ENCODE results near the gene RHOBTB3. TPM values are rescaled to one million over a fixed set of nuclear protein-coding genes. Genes with fewer than 3 reads are reported as not detected.

The RHOBTB3 gene
- total RNA-seq, 1 experiment from 2014 or later: 6.8 TPM

DNA sequence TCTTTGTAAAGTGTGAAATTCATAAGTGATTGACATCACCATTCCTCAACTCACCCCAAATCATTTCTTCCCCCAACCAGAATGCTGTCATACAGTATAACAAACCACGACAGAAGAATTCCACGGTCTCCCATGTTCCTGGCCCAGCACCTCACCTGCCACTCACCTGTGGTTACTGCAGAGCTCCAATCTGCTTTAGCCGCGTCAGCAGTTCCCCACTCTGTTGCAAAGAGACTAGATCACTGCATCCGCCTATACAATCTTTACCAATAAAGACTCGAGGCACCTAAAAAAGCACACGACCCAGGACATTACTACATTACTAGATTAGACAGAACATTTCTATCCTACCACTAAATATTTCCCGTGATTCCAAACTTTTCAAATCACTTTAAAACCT lies 85.2 kb downstream of the RHOBTB3 start:
- Histone ChIP-seq H3K18ac (ENCODE audit: insufficient read length, low read depth, low read length) (no peak overlapping the region), H3K4me1 (ENCODE audit: insufficient read depth, low read length) (no peaks in the 10 kb centered on the region; the same call in 1 of the 2 replicates), H2BK5ac (ENCODE audit: insufficient read length, low read length) (no peak overlapping the region), H3K9me3 (ENCODE audit: control insufficient read depth, low read depth, low read length) (no peaks in the 10 kb centered on the region), H3K79me1 (ENCODE audit: insufficient read depth, low read depth, low read length, poor library complexity, severe bottlenecking) (no peaks in the 10 kb centered on the region), H3K14ac (ENCODE audit: insufficient read depth, low read length) (no peak overlapping the region), H2BK120ac (ENCODE audit: low read depth, low read length, poor library complexity, severe bottlenecking) (no peak overlapping the region), H2BK12ac (ENCODE audit: insufficient read length, low read depth, low read length) (no peak overlapping the region), H4K5ac (ENCODE audit: insufficient read length, low read depth, low read length) (no peak overlapping the region), H3K4ac (ENCODE audit: low read depth, low read length) (no peak overlapping the region), H3K9ac (ENCODE audit: extremely low read depth, insufficient read length, low read length) (no peak overlapping the region), H2AK5ac (ENCODE audit: insufficient read length, low read length) (no peak overlapping the region), H4K20me1 (ENCODE audit: control insufficient read depth, insufficient read depth, insufficient read length) (no peaks in the 10 kb centered on the region), H3K56ac (ENCODE audit: insufficient read length, low read depth, low read length) (no peak overlapping the region), H4K8ac (replicated peaks; ENCODE audit: insufficient read length, low read depth, low read length) (no peak overlapping the region), H3T11ph (ENCODE audit: low read length) (no peak overlapping the region), H2BK20ac (ENCODE audit: low read depth, low read length, poor library complexity, severe bottlenecking) (no peak overlapping the region), H3K27me3 (ENCODE audit: insufficient read depth, low read length) (no peaks in the 10 kb centered on the region), H3K23ac (ENCODE audit: insufficient read length, low read depth, low read length) (no peak overlapping the region), H3K79me2 (ENCODE audit: insufficient read depth, low read length) (no peaks in the 10 kb centered on the region), H2AFZ (ENCODE audit: low read length) (no peak overlapping the region), H3K27ac (ENCODE audit: insufficient read length, low read depth, low read length) (no peak overlapping the region), H2BK15ac (ENCODE audit: low read depth, low read length) (no peak overlapping the region), H3K4me2 (ENCODE audit: insufficient read depth, insufficient read length, low read length) (no peak overlapping the region), H4K91ac (ENCODE audit: insufficient read length, low read depth, low read length) (no peak overlapping the region), H3K23me2 (ENCODE audit: insufficient read length, low read depth, low read length, poor library complexity, severe bottlenecking) (no peaks in the 10 kb centered on the region)
- no peaks in the 10 kb centered on the region for H3K9me3 Mint-ChIP-seq
- 100% methylated on average over 1 of the region's 8 CpGs for WGBS (ENCODE audit: extremely low coverage, insufficient read length, low lambda C conversion rate)
- DNase-seq: no peak
- TF ChIP-seq, protein P1, sequence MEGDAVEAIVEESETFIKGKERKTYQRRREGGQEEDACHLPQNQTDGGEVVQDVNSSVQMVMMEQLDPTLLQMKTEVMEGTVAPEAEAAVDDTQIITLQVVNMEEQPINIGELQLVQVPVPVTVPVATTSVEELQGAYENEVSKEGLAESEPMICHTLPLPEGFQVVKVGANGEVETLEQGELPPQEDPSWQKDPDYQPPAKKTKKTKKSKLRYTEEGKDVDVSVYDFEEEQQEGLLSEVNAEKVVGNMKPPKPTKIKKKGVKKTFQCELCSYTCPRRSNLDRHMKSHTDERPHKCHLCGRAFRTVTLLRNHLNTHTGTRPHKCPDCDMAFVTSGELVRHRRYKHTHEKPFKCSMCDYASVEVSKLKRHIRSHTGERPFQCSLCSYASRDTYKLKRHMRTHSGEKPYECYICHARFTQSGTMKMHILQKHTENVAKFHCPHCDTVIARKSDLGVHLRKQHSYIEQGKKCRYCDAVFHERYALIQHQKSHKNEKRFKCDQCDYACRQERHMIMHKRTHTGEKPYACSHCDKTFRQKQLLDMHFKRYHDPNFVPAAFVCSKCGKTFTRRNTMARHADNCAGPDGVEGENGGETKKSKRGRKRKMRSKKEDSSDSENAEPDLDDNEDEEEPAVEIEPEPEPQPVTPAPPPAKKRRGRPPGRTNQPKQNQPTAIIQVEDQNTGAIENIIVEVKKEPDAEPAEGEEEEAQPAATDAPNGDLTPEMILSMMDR (conservative IDR thresholded peaks at IDR 0.05): no peak
- no peak overlapping the region for H3K27ac Mint-ChIP-seq
- H3K27me3 Mint-ChIP-seq (ENCODE audit: low read depth): peaks cover 2% of the 10 kb centered on the region; the same call in 1 of the 2 replicates
- H3K36me3 Mint-ChIP-seq (ENCODE audit: insufficient read depth in 1 of 3, low read depth in 3 of 3): peaks cover 0 to 8% (median 5%) of the 10 kb centered on the region in 3 experiments; a peak in 3 of 7 replicates
- H3K4me1 Mint-ChIP-seq: peaks cover 35 to 38% of the 10 kb centered on the region in 2 experiments
- no peak overlapping the region for H3K4me3 Mint-ChIP-seq
